Liver (tissue), 9 donors: ENCODE data around the gene PARVB. TPM values are rescaled to one million over a fixed set of nuclear protein-coding genes. Genes with fewer than 3 reads are reported as not detected.

Experiments used
- DNase-seq: peaks from one replicate; pipeline ENCODE4 v3.0.0-alpha.2; 2017; ENCODE audit warnings: low spot score
- H3K27ac ChIP-seq, 2 donors: one replicate each; pipeline ENCODE4 v1.7.0; 2013; ENCODE audit warnings: inconsistent platforms in 2 of 2, low read length in 2 of 2, control low read depth in 1 of 2, low read depth in 1 of 2, mild to moderate bottlenecking in 1 of 2
- H3K27me3 ChIP-seq, 4 donors: one replicate each; pipeline versions ENCODE4 v1.6.1 to v1.7.0; 2013; ENCODE audit warnings: low read length in 3 of 4, inconsistent platforms in 1 of 4, mild to moderate bottlenecking in 1 of 4, moderate library complexity in 1 of 4; ENCODE audit not compliant: control insufficient read depth in 4 of 4, insufficient read depth in 4 of 4
- H3K36me3 ChIP-seq, 4 donors: one replicate each; pipeline versions ENCODE4 v1.6.1 to v1.7.0; 2013; ENCODE audit warnings: low read length in 3 of 4, mild to moderate bottlenecking in 3 of 4, low read depth in 1 of 4, moderate library complexity in 1 of 4; ENCODE audit not compliant: control insufficient read depth in 4 of 4, insufficient read depth in 3 of 4
- H3K4me1 ChIP-seq, 4 donors: one replicate each; pipeline versions ENCODE4 v1.6.1 to v1.7.0; 2013; ENCODE audit warnings: low read length in 3 of 4, mild to moderate bottlenecking in 3 of 4, moderate library complexity in 1 of 4; ENCODE audit not compliant: control insufficient read depth in 4 of 4, insufficient read depth in 4 of 4
- H3K4me3 ChIP-seq, 3 donors: one replicate each; pipeline versions ENCODE4 v1.6.1 to v1.7.0; 2013; ENCODE audit warnings: low read length in 3 of 3, control low read depth in 1 of 3, low read depth in 1 of 3, mild to moderate bottlenecking in 1 of 3
- H3K9ac ChIP-seq, 2 donors: one replicate each; pipeline ENCODE4 v1.7.0; 2013; ENCODE audit warnings: low read length in 2 of 2, mild to moderate bottlenecking in 2 of 2, moderate library complexity in 2 of 2, control low read depth in 1 of 2, low read depth in 1 of 2
- H3K9me3 ChIP-seq, 4 donors: one replicate each; pipeline versions ENCODE4 v1.6.1 to v1.7.0; 2013; ENCODE audit warnings: low read length in 3 of 4; ENCODE audit not compliant: control insufficient read depth in 4 of 4
- ATF3 ChIP-seq: IDR thresholded peaks from 2 replicates; pipeline ENCODE4 v1.6.1; 2016; ENCODE audit warnings: antibody characterized with exemption
- CTCF ChIP-seq: fragments of 150-350 bp; IDR thresholded peaks from 2 replicates; pipeline ENCODE4 v1.5.1; 2017; ENCODE audit warnings: improper control_type of control experiment, low read depth, low read length; ENCODE audit not compliant: missing input control
- EGR1 ChIP-seq, 2 donors: IDR thresholded peaks; 2 replicates each; pipeline ENCODE4 v1.6.1; 2016 to 2018; ENCODE audit warnings: antibody characterized with exemption in 2 of 2, low read depth in 2 of 2
- FOXA1 ChIP-seq: IDR thresholded peaks from 2 replicates; pipeline ENCODE4 v1.6.1; 2016; ENCODE audit warnings: antibody characterized with exemption
- FOXA2 ChIP-seq: IDR thresholded peaks from 2 replicates; pipeline ENCODE4 v1.6.1; 2016; ENCODE audit warnings: antibody characterized with exemption
- GABPA ChIP-seq, 2 donors: IDR thresholded peaks in 1 of 2; conservative IDR thresholded peaks in 1 of 2; 2 replicates each; pipeline ENCODE4 v1.6.1; 2016; ENCODE audit warnings: antibody characterized with exemption in 2 of 2, mild to moderate bottlenecking in 1 of 2, moderate library complexity in 1 of 2
- HNF4A ChIP-seq, 2 donors: conservative IDR thresholded peaks; 2 replicates each; pipeline ENCODE4 v1.6.1; 2016; ENCODE audit warnings: antibody characterized with exemption in 2 of 2, mild to moderate bottlenecking in 2 of 2
- JUND ChIP-seq, 2 donors: IDR thresholded peaks; 2 replicates each; pipeline ENCODE4 v1.6.1; 2016; ENCODE audit warnings: antibody characterized with exemption in 2 of 2
- MAX ChIP-seq: IDR thresholded peaks from 2 replicates; pipeline ENCODE4 v1.6.1; 2016; ENCODE audit warnings: antibody characterized with exemption
- NR2F2 ChIP-seq: IDR thresholded peaks from 2 replicates; pipeline ENCODE4 v1.6.1; 2016; ENCODE audit warnings: antibody characterized with exemption
- RAD21 ChIP-seq, 2 donors: IDR thresholded peaks; 2 replicates each; pipeline ENCODE4 v1.6.1; 2016; ENCODE audit warnings: antibody characterized with exemption in 2 of 2, mild to moderate bottlenecking in 2 of 2
- REST ChIP-seq: IDR thresholded peaks from 2 replicates; pipeline ENCODE4 v1.6.1; 2016; ENCODE audit warnings: antibody characterized with exemption, mild to moderate bottlenecking
- SP1 ChIP-seq: IDR thresholded peaks from 2 replicates; pipeline ENCODE4 v1.6.1; 2018; ENCODE audit warnings: antibody characterized with exemption, mild to moderate bottlenecking
- TAF1 ChIP-seq: conservative IDR thresholded peaks from 2 replicates; pipeline ENCODE4 v1.6.1; 2016; ENCODE audit warnings: antibody characterized with exemption, mild to moderate bottlenecking
- YY1 ChIP-seq: IDR thresholded peaks from 2 replicates; pipeline ENCODE4 v1.6.1; 2016; ENCODE audit warnings: antibody characterized with exemption, mild to moderate bottlenecking
- WGBS: extraction: QIAGEN DNeasy Blood & Tissue Kit; methylation state at CpG from one replicate; pipeline ENCODE4 v1.1.7; 2013; 5-methylcytosine and 5-hydroxymethylcytosine counted together
- polyA plus RNA-seq, 2 donors: library from polyadenylated mRNA; stranded (reverse) in 1 of 2; unstranded in 1 of 2; fragments of 200-250 nt in 1 of 2; fragments of >200 nt in 1 of 2; fragmentation: Nextera tagmentation in 1 of 2; extraction: Ambion mirVana in 1 of 2; gene quantifications; one replicate each; pipeline versions ENCODE4 v1.2.1 to v1.2.3, GENCODE V29; 2013 to 2015
- total RNA-seq, 2 donors: library from RNA; depleted of rRNA; stranded (reverse); fragments of >200 nt; gene quantifications; one replicate each; pipeline ENCODE4 v1.2.3, GENCODE V29; 2014
- donor health status: healthy.
- donor health status: healthy.
- donor health status: healthy.
- donor health status: healthy.
- donor health status: healthy.

PARVB gene
- total and polyA plus RNA-seq, 4 donors = 3.2 to 55.5 (median 17.7) TPM

GRCh38 chr22:44170470-44170869 lies 146.4 kb downstream of the PARVB start:
- H3K4me1 ChIP-seq = no peaks in the 10 kb centered on the region
- H3K27ac ChIP-seq = no peak overlapping the region
- no peaks in the 10 kb centered on the region for H3K27me3 ChIP-seq
- H3K36me3 ChIP-seq = no peaks in the 10 kb centered on the region
- no peaks in the 10 kb centered on the region for H3K9me3 ChIP-seq
- WGBS = 88% methylated on average over 11 of the region's 11 CpGs
- TF ChIP-seq YY1 (no peak), REST (no peak), CTCF (no peak), MAX (no peak), GABPA (IDR thresholded peaks at IDR 0.05 in 1 of 2, conservative IDR thresholded peaks at IDR 0.05 in 1 of 2) (no peak), NR2F2 (no peak), HNF4A (conservative IDR thresholded peaks at IDR 0.05) (no peak), FOXA1 (no peak)
- no peak overlapping the region for H3K4me3 ChIP-seq
- no peak for DNase-seq
- no peak overlapping the region for H3K9ac ChIP-seq

GRCh38 chr22:44171561-44171960 lies 147.5 kb downstream of the PARVB start:
- no peaks in the 10 kb centered on the region for H3K36me3 ChIP-seq
- no peak overlapping the region for H3K27ac ChIP-seq
- H3K9ac ChIP-seq = no peak overlapping the region
- WGBS = 83% methylated on average over 6 of the region's 6 CpGs
- no peak overlapping the region for H3K4me3 ChIP-seq
- DNase-seq = no peak
- TF ChIP-seq RAD21 (IDR thresholded peaks at IDR 0.05) = no peak
- no peak for TF ChIP-seq EGR1 (IDR thresholded peaks at IDR 0.05; ENCODE audit: low read depth in 2 of 2)
- no peak for TF ChIP-seq REST
- no peak for TF ChIP-seq HNF4A (conservative IDR thresholded peaks at IDR 0.05)
- no peak for TF ChIP-seq NR2F2
- no peak for TF ChIP-seq GABPA (IDR thresholded peaks at IDR 0.05 in 1 of 2, conservative IDR thresholded peaks at IDR 0.05 in 1 of 2)
- no peak for TF ChIP-seq SP1
- TF ChIP-seq CTCF = no peak
- no peak for TF ChIP-seq YY1
- no peak for TF ChIP-seq FOXA2
- TF ChIP-seq FOXA1 = no peak
- no peak for TF ChIP-seq ATF3
- no peak for TF ChIP-seq TAF1
- no peak for TF ChIP-seq JUND (IDR thresholded peaks at IDR 0.05)
- no peaks in the 10 kb centered on the region for H3K4me1 ChIP-seq
- H3K9me3 ChIP-seq = no peaks in the 10 kb centered on the region
- no peaks in the 10 kb centered on the region for H3K27me3 ChIP-seq
